CD4-positive, alpha-beta T cell treated with Interleukin-15 for 1 hour (primary cell): Measurements from ENCODE around the gene PAIP2.

Experiments used
- DNase-seq: peaks from one replicate; pipeline ENCODE4 v3.0.0-alpha.2; 2020

The PAIP2 gene

DNA sequence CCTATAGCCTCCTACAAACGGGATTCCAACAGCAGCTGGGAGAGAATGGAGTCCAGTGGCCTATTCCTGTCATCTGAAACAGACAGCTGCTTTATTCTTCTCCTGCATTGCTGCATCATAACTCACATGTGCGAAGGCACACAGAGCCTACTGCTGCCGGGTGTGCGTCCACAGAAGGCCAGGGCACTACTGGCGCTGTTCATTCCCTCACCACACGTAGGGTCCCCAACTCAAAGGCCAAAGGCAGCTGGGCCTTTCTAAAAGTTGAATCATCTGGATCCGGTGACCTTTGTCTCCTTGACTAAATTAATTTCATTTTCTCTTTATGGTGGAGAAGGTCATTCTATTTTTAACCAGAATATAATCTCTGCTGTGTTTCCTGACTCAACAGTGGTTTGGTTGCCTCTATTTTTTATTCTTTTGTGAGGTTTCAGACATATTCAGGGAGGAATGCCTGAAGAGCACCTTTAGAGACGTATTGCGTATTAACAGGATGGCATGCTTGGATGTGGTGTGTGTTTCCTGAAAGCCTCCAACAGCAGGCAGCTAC, 73.0 kb downstream of the PAIP2 start:
- no peak for DNase-seq

DNA sequence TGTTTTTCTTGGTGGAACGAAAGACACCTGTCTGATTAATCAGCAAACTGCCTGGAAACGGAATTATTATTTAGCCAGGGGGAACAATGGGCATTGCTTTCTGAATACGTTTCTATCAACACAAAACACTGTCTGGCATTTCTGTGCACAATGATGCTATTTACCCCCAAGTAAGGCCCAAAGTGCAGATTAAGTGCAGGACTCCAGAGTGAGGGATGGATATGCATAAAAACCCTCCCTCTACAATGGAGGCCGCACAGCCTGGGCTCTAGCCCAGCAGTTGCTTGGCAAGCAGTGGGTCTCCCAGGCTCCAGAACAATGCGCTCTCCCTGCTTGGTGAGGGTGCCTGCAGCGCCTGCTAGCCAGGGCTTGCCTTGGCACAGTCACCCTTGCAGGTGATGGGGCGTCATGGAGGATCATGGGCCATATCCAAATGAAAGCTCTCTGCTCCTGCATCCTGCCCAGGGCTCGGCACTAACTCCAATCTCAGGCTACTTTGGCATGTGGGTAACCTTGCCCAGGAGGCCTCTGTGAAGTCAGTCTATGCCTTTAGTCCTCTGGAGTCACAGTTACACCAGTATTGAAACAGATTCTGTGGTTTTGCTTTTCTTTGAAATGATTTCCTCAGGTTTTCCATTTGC, 73.7 kb downstream of the PAIP2 start:
- no peak for DNase-seq

DNA sequence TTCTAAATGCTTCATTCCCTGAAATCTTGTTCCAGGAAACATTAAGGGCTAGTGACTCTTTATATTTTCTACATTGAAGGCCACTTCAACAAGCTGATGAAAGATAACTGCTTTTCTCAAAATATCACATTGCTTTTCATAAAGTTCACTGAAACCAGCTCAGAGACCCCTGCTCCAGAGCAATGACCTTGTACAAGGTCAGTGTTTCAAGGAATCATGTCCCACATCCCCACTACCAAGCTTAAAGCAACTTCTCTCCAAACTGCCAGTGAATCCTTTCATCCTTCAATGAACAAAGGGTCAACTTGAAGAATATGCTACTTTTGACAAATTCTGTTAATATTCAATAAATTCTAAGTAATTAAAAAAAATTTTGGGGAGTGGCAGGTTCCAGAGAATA, 74.2 kb downstream of the PAIP2 start:
- DNase-seq = no peak

DNA sequence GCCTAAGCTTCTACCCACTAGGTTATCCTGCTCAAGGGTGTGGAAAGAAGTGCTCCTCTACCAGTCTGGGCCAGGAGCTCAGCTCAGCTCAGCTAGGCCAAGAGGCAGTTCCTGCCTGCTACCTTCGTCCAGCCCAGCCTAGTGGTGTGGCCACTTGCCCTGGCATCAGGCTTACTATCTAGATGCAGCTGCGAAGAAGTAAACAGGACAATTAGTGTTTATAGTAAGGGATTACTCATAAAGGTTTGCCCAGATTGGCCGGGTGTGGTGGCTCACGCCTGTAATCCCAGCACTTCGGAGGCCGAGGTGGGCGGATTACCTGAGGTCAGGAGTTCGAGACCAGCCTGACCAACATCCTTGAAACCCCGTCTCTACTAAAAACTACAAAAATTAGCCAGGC, 75.0 kb downstream of the PAIP2 start:
- no peak for DNase-seq

DNA sequence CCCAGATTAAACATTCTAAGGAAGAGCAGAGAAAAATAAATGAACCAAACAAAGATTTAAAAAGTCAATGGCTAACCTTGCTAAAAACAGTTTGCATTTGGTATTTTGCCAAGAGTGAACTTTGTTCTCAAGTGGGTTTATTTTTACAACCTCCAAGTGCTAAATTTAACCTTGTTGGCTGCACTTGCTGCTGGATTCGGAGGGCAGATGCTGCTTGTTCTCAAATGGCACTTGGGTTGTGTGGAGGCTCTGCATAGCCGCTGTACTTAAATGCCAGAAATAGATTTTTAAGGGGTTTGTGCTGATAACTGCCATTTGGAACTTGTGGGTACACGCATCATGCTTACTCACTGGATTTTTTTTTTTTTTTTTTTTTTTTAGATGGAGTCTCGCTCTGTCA, 75.6 kb downstream of the PAIP2 start:
- DNase-seq = no peak

DNA sequence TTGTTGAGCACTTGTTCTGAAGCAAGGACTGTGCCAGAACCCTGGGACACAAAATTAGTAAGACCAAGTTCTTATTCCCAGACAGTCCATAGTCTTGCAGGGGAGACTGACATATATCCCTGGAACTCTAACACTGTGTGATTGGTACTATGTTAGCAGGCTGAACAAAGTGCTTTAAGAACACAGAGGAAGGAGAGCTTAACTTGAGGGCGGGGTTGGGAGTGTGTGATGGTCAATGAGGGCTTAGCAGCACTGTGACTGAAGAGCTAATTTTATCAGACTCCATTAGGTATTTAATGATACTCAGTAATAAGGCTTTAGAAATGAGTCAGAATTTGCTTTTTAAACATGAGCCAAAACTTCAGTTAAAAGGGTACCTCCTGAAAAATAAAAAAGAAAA, 77.1 kb downstream of the PAIP2 start:
- DNase-seq = no peak
